Measurements from ENCODE around the gene HDHD2. TPM values are rescaled to one million over a fixed set of nuclear protein-coding genes. Genes with fewer than 3 reads are reported as not detected.

The HDHD2 gene
- polyA plus RNA-seq, 1 donor (not counting 4 experiments of a cell fraction or from before 2014, with no cell fraction given): 17.7 TPM

GRCh38 chr18:47149457-47150028 is 757 bp downstream of the HDHD2 start:
- TF ChIP-seq CTCF (optimal IDR thresholded peaks at IDR 0.05 in 1 of 3, IDR thresholded peaks at IDR 0.05 in 1 of 3, conservative IDR thresholded peaks at IDR 0.05 in 1 of 3; ENCODE audit: extremely low read depth in 1 of 3, insufficient read depth in 2 of 3, low read length in 3 of 3): no peak
- no peak for TF ChIP-seq EZH2 (IDR thresholded peaks at IDR 0.05; ENCODE audit: low read length)
- Histone ChIP-seq H3K27ac (ENCODE audit: control insufficient read depth, insufficient read depth, low read length) (peak overlapping the region; percentile 94), H4K20me1 (ENCODE audit: control insufficient read depth, extremely low read depth, insufficient read depth, low read length) (peaks cover 4% of the 10 kb centered on the region), H3K4me1 (ENCODE audit: control insufficient read depth, extremely low read depth, insufficient read depth, low read length) (peaks cover 16% of the 10 kb centered on the region), H3K9ac (ENCODE audit: control insufficient read depth, extremely low read depth, insufficient read depth, low read length) (peak overlapping the region; percentile 91), H3K4me2 (ENCODE audit: control insufficient read depth, extremely low read depth, insufficient read depth, low read depth, low read length) (peak overlapping the region; percentile 100), H3K27me3 (ENCODE audit: control insufficient read depth, extremely low read depth, insufficient read depth, low read length) (no peaks in the 10 kb centered on the region), H2AFZ (ENCODE audit: control insufficient read depth, low read length) (peak overlapping the region; percentile 94), H3K9me3 (ENCODE audit: control insufficient read depth, low read depth, low read length) (no peaks in the 10 kb centered on the region), H3K4me3 (ENCODE audit: control insufficient read depth in 2 of 3, extremely low read depth in 1 of 3, insufficient read depth in 2 of 3, low read depth in 1 of 3, low read length in 3 of 3) (peak overlapping the region; percentile 89 to 97 (median 93)), H3K79me2 (ENCODE audit: control insufficient read depth, insufficient read depth, low read length) (peaks cover 53% of the 10 kb centered on the region), H3K36me3 (ENCODE audit: control insufficient read depth in 2 of 2, extremely low read depth in 1 of 2, insufficient read depth in 2 of 2, low read length in 2 of 2) (no peaks in the 10 kb centered on the region), H3K9me1 (ENCODE audit: control insufficient read depth, extremely low read depth, insufficient read depth, low read length) (no peaks in the 10 kb centered on the region)
- DNase-seq (ENCODE audit: low read depth, low spot score) (no peak), FAIRE-seq (no peak)
- dilution Hi-C loops (cut with MboI; ENCODE audit: extremely low pct_ligation_motif_present, low sequenced_read_pairs): no loop called here

GRCh38 chr18:47146206-47146605 is 4.1 kb downstream of the HDHD2 start:
- Histone ChIP-seq H3K4me1 (ENCODE audit: control insufficient read depth, extremely low read depth, insufficient read depth, low read length) (peaks cover 14% of the 10 kb centered on the region), H4K20me1 (ENCODE audit: control insufficient read depth, extremely low read depth, insufficient read depth, low read length) (peaks cover 4% of the 10 kb centered on the region), H3K27me3 (ENCODE audit: control insufficient read depth, extremely low read depth, insufficient read depth, low read length) (no peaks in the 10 kb centered on the region), H3K9me3 (ENCODE audit: control insufficient read depth, low read depth, low read length) (no peaks in the 10 kb centered on the region), H2AFZ (ENCODE audit: control insufficient read depth, low read length) (no peak overlapping the region), H3K4me2 (ENCODE audit: control insufficient read depth, extremely low read depth, insufficient read depth, low read depth, low read length) (no peak overlapping the region), H3K4me3 (ENCODE audit: control insufficient read depth in 2 of 3, extremely low read depth in 1 of 3, insufficient read depth in 2 of 3, low read depth in 1 of 3, low read length in 3 of 3) (no peak overlapping the region), H3K36me3 (ENCODE audit: control insufficient read depth in 2 of 2, extremely low read depth in 1 of 2, insufficient read depth in 2 of 2, low read length in 2 of 2) (no peaks in the 10 kb centered on the region), H3K9ac (ENCODE audit: control insufficient read depth, extremely low read depth, insufficient read depth, low read length) (no peak overlapping the region), H3K79me2 (ENCODE audit: control insufficient read depth, insufficient read depth, low read length) (peaks cover 80% of the 10 kb centered on the region), H3K9me1 (ENCODE audit: control insufficient read depth, extremely low read depth, insufficient read depth, low read length) (no peaks in the 10 kb centered on the region), H3K27ac (ENCODE audit: control insufficient read depth, insufficient read depth, low read length) (no peak overlapping the region)
- TF ChIP-seq CTCF (optimal IDR thresholded peaks at IDR 0.05 in 1 of 3, IDR thresholded peaks at IDR 0.05 in 1 of 3, conservative IDR thresholded peaks at IDR 0.05 in 1 of 3; ENCODE audit: extremely low read depth in 1 of 3, insufficient read depth in 2 of 3, low read length in 3 of 3) (no peak), EZH2 (IDR thresholded peaks at IDR 0.05; ENCODE audit: low read length) (no peak)
- FAIRE-seq (no peak), DNase-seq (ENCODE audit: low read depth, low spot score) (no peak)
- dilution Hi-C loops (cut with MboI; ENCODE audit: extremely low pct_ligation_motif_present, low sequenced_read_pairs): no loop called here

All from keratinocyte (primary cell).